Mesodermal cell (in vitro differentiated cells): ENCODE data around the gene IL1RAPL1.
"Not testable (repeated sequence)": the region's sequence is repeated elsewhere in the genome, so short reads cannot be mapped to it uniquely, and the experiment has no call there.

ENCODE experiments used
- H3K27ac ChIP-seq: 2 replicates; pipeline ENCODE4 v1.7.0; 2013; ENCODE audit warnings: mild to moderate bottlenecking, low read depth, low read length, moderate library complexity; ENCODE audit not compliant: severe bottlenecking
- H3K36me3 ChIP-seq: 2 replicates; pipeline ENCODE4 v1.7.1; 2013; ENCODE audit warnings: mild to moderate bottlenecking, low read length, moderate library complexity; ENCODE audit not compliant: control insufficient read depth, insufficient read depth
- H3K4me1 ChIP-seq: one replicate; pipeline ENCODE4 v1.7.1; 2013; ENCODE audit warnings: mild to moderate bottlenecking, low read length; ENCODE audit not compliant: insufficient read depth, control insufficient read depth, poor library complexity, severe bottlenecking
- H3K4me3 ChIP-seq: 2 replicates; pipeline ENCODE4 v1.7.0; 2013; ENCODE audit warnings: low read length, control low read depth, mild to moderate bottlenecking; ENCODE audit not compliant: insufficient read depth, poor library complexity, severe bottlenecking; ENCODE audit errors: extremely low read depth
- H3K9me3 ChIP-seq: 2 replicates; pipeline ENCODE4 v1.7.1; 2013; ENCODE audit warnings: mild to moderate bottlenecking, low read length, moderate library complexity; ENCODE audit not compliant: control insufficient read depth
- WGBS, 2 experiments: methylation state at CpG; one replicate each; pipeline ENCODE4 v1.1.5; 2013; ENCODE audit warnings: missing lambda C conversion rate in 2 of 2; ENCODE audit not compliant: insufficient coverage in 2 of 2; 5-methylcytosine and 5-hydroxymethylcytosine counted together

Gene IL1RAPL1

DNA sequence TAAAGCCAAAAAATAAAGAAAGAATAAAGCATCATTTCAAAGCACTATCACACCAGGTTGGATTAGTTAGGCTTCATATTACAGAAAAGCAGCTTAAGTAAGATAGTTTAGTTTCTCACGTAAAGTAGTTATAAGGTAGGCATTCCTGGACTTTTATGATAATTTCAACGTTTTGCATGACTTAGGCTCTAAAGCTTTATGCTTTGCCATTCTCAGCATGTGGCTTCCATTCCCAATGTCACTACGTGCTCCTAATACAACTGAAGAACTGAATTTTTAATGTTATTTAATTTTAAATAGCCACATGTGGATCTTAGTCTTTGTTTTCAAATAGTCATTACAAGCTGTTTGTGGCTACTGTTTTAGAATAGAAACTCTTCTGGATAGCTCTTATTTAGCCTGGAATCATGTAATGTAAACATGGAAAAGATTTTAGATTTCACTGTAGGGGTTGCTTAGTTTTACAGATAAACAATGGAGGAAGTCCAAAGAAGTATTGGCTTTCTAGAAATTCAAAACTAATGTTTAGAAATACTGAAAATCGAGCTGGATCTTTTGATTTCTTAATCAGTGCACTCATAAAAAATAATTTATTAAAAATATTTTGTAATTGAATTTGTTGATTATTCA lies 710.0 kb downstream of the IL1RAPL1 start:
- H3K27ac ChIP-seq, result no peak overlapping the region
- no CpG with 5 or more reads among the region's 4 CpGs for WGBS, 2 experiments
- H3K4me3 ChIP-seq, result no peak overlapping the region
- no peaks in the 10 kb centered on the region for H3K9me3 ChIP-seq
- no peaks in the 10 kb centered on the region for H3K36me3 ChIP-seq
- no peaks in the 10 kb centered on the region for H3K4me1 ChIP-seq

DNA sequence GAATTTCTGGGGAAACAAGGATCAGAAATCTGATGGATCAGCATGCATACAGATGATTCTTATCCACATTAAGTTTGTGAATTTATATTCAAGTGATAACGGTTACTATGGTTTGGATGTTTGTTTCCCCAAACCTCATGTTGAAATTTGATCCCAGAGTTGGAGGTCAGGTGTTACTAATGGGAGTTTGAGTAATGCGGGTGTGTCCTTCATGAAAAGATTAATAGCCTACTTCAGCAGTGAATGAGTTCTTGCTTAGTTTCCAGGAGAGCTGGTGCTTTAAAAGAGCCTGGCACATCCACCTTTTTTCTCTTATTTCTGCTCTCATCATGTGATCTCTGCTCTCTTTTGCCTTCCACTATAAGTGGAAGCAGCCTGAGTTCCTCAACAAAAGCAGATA lies 712.4 kb downstream of the IL1RAPL1 start:
- H3K36me3 ChIP-seq, result no peaks in the 10 kb centered on the region
- 100% methylated on average over 1 of the region's 2 CpGs; no CpG with 5 or more reads in 1 of the 2 experiments for WGBS, 2 experiments
- no peaks in the 10 kb centered on the region for H3K9me3 ChIP-seq
- H3K4me3 ChIP-seq, result no peak overlapping the region
- H3K27ac ChIP-seq, result no peak overlapping the region
- no peaks in the 10 kb centered on the region for H3K4me1 ChIP-seq

DNA sequence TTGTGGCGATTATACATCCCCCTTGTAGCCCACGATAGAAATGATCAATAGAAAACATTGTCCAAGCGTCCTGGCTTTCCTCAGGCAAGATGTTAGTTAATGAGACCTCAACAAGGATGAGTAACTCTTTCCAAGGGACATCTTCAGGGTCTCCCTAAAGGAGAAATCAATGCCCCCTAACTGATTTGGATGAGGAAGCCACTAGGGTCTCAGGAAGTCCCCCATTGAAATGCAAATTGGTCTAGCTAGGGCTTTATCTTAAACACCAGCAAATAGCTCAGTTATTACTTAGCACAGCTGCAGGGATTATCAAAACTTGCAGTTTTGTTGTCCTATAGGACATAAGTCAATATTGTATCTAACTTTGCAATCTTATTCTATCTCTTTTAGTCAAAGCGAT lies 721.5 kb downstream of the IL1RAPL1 start:
- H3K4me1 ChIP-seq, result no peaks in the 10 kb centered on the region
- WGBS, 2 experiments, result no CpG with 5 or more reads among the region's 4 CpGs
- H3K27ac ChIP-seq, result no peak overlapping the region
- H3K36me3 ChIP-seq, result no peaks in the 10 kb centered on the region
- H3K4me3 ChIP-seq, result no peak overlapping the region
- H3K9me3 ChIP-seq, result no peaks in the 10 kb centered on the region

DNA sequence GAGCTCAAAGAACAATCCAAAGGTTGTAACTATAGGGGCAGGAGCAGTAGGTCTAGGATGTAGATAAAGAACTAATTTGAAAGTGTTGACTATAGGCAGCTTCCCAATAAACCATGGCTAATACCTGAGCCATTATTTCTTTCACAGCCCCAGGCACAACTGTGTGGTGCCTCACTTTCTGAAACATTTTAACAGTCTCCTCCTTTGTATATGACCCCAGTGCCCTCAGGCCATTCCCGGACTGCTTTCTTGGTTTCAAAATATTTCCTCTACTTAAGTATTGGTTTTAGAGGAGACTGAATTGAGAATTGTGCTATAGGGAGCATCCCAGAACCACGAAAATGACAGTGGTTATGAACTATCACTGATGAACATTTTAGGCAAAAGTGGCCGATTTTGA lies 728.7 kb downstream of the IL1RAPL1 start:
- Histone ChIP-seq H3K9me3 (no peaks in the 10 kb centered on the region), H3K36me3 (no peaks in the 10 kb centered on the region), H3K27ac (no peak overlapping the region), H3K4me1 (peaks cover 9% of the 10 kb centered on the region), H3K4me3 (no peak overlapping the region)
- WGBS, 2 experiments, result no CpG with 5 or more reads among the region's 3 CpGs

DNA sequence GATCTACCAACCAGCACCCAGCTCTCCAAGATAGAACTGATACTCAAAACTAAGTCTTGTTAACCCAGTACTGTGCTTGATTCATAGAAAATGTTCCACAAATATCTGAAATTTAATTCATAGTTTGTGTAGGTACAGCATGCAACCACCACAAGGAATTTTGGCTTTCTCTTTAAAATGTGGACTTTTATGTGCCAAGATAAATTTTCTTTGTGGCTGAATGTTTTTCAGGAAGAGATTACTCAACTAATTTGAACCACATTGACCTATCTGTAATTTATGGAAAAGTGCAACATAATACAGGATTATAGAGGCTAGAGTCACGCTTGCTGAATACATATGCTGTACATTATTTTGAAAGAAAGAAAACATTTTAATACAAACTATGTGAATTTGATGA lies 730.8 kb downstream of the IL1RAPL1 start:
- no peaks in the 10 kb centered on the region for H3K9me3 ChIP-seq
- no peak overlapping the region for H3K27ac ChIP-seq
- H3K4me3 ChIP-seq, result no peak overlapping the region
- peaks cover 9% of the 10 kb centered on the region for H3K4me1 ChIP-seq
- no CpG with 5 or more reads among the region's 1 CpG for WGBS, 2 experiments
- H3K36me3 ChIP-seq, result no peaks in the 10 kb centered on the region

DNA sequence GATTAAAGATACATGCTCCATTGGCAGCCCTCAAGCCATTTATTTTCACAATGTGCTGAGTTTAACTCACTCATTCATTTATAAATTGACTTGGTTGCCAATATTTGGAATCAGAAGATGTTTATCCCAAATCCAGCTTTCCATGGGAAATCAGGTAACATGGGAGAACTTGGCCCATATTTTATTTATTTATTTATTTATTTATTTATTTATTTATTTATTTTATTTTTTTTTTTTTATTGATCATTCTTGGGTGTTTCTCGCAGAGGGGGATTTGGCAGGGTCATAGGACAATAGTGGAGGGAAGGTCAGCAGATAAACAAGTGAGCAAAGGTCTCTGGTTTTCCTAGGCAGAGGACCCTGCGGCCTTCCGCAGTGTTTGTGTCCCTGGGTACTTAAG lies 745.2 kb downstream of the IL1RAPL1 start:
- H3K4me1 ChIP-seq, H3K9me3 ChIP-seq, H3K4me3 ChIP-seq, H3K27ac ChIP-seq, H3K36me3 ChIP-seq: not testable (repeated sequence)
- WGBS, 2 experiments, result no CpG with 5 or more reads among the region's 3 CpGs

DNA sequence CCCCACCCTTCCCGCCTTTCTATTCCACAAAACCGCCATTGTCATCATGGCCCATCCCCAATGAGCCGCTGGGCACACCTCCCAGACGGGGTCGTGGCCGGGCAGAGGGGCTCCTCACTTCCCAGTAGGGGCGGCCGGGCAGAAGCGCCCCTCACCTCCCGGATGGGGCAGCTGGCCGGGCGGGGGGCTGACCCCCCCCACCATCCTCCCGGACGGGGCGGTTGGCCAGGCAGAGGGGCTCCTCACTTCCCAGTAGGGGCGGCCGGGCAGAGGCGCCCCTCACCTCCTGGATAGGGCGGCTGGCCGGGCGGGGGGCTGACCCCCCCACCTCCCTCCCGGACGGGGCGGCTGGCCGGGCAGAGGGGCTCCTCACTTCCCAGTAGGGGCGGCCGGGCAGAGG lies 745.8 kb downstream of the IL1RAPL1 start:
- H3K27ac ChIP-seq, H3K9me3 ChIP-seq, H3K36me3 ChIP-seq, H3K4me3 ChIP-seq, H3K4me1 ChIP-seq: not testable (repeated sequence)
- no CpG with 5 or more reads among the region's 27 CpGs for WGBS, 2 experiments

DNA sequence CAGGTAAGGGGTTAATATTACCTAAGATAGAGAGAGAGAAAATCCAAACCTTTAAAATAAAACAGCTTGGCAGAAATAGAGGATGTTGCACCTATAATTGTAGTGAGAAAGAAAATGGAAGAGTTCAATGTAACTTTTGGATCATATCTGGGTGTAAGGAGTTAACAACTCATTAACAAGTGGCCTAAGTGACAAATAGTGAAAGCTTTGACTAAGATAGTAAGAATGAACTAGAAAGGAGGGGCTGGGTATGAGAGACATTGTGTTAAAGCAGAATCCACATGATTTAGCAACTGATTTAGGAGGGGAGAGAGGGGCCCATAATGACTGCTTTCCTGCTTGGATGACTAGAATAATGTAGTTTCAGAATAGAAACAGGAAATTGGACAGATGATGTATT lies 761.0 kb downstream of the IL1RAPL1 start:
- Histone ChIP-seq H3K9me3 (no peaks in the 10 kb centered on the region), H3K36me3 (no peaks in the 10 kb centered on the region), H3K27ac (no peak overlapping the region), H3K4me1 (no peaks in the 10 kb centered on the region), H3K4me3 (no peak overlapping the region)

DNA sequence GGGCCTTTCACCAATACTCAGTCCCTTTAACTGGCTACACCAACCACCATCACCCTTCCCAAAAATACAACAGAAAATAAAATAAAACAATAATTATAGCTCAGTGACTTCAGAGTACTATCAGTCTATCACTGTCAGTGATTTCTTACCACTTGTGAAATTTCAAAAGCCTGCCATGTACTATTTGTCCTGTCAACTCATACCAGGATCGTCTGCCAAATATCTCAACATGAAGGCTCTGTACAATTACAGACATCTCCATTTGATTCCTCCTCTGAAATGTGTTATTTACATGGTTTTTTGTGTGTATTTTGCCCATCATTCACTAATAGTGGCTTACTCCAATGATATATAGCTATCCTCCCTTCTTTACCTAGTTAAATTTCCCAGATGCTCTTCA lies 772.0 kb downstream of the IL1RAPL1 start:
- Histone ChIP-seq H3K27ac (no peak overlapping the region), H3K36me3 (no peaks in the 10 kb centered on the region), H3K9me3 (no peaks in the 10 kb centered on the region), H3K4me1 (no peaks in the 10 kb centered on the region), H3K4me3 (no peak overlapping the region)
- no CpG with 5 or more reads among the region's 1 CpG for WGBS, 2 experiments

DNA sequence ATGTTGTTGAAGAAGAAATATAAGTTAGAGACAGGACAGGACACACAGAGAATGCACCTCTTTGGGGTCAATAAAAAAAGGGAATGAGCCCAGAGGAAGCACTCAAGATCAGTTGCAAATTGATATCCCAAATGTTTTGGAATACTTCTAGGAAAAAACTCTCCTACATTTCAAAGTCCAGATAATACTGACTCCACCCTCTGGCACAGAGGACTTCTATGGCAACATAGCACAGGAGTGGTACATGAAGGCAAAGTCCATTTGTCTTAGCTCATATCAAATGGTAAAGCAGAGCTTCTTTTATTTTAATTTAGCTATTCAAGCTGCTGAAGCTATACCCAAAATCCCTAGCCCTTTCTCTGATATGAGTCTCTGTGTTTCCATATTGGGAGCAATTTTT lies 787.5 kb downstream of the IL1RAPL1 start:
- not testable (repeated sequence) for H3K36me3 ChIP-seq, H3K4me1 ChIP-seq, H3K27ac ChIP-seq, H3K4me3 ChIP-seq, H3K9me3 ChIP-seq

DNA sequence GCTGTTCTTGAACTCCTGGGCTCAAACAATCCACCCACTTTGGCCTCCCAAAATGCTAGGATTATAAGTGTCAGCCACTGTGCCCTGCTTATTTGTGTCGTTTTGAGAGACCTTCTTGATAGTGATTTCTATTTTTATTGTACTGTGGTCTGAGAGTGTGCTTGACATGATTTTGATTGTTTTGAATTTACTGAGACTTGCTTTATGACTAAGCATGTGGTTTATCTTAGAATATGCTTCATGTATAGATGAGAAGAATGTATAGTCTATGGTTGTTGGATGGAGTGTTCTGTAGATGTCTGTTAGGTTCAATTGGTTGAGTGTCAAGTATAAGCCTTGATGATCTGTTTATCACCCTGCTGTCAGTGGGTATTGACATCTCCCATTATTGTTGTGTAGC lies 789.3 kb downstream of the IL1RAPL1 start:
- WGBS, 2 experiments, result no CpG with 5 or more reads among the region's 1 CpG
- Histone ChIP-seq H3K9me3 (no peaks in the 10 kb centered on the region), H3K4me1 (no peaks in the 10 kb centered on the region), H3K36me3 (no peaks in the 10 kb centered on the region), H3K27ac (no peak overlapping the region), H3K4me3 (no peak overlapping the region)

DNA sequence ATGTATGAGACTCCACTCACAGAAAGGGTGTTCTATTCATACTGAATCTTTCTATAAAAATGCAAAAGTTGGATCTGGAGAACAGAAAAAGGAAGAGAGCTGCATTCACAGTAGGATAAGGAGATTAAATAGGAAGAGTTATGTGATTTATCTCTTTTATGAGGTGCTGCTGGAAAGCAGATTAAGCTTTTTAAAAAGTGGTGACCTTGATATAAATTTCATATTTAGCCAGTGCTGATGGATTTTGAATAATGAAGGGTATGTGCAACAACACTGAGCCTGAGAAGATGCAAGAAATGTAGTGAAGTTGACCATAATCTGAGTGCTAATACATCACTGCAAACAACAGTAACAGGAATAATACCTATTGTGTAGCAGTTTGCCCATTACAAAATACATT lies 795.6 kb downstream of the IL1RAPL1 start:
- H3K4me1 ChIP-seq, result no peaks in the 10 kb centered on the region

More for the DNA sequence above, 795.6 kb downstream of the IL1RAPL1 start:
- no peak overlapping the region for H3K27ac ChIP-seq
- no peaks in the 10 kb centered on the region for H3K36me3 ChIP-seq
- no peak overlapping the region for H3K4me3 ChIP-seq
- no peaks in the 10 kb centered on the region for H3K9me3 ChIP-seq
